GM18909 (cell line): ENCODE data around the gene EPHB2.

Experiments
- ATAC-seq: cut with Tn5 transposase; IDR thresholded peaks from one replicate; pipeline ENCODE4 v1.9.1; 2021; ENCODE audit warnings: mild to moderate bottlenecking; ENCODE audit not compliant: unreplicated experiment, poor library complexity

Gene EPHB2

GRCh38 chr1:22814176-22815042, 103.8 kb downstream of the EPHB2 start:
- no peak for ATAC-seq

- no peak for ATAC-seq
Measured at GRCh38 chr1:22815043-22815365, 104.4 kb downstream of the EPHB2 start.

- no peak for ATAC-seq
Measured at GRCh38 chr1:22815421-22816066, 104.9 kb downstream of the EPHB2 start.

GRCh38 chr1:22816067-22816775, 105.6 kb downstream of the EPHB2 start:
- no peak for ATAC-seq

GRCh38 chr1:22816803-22817202, 106.2 kb downstream of the EPHB2 start:
- no peak for ATAC-seq

GRCh38 chr1:22817462-22817861, 106.8 kb downstream of the EPHB2 start:
- no peak for ATAC-seq

- no peak for ATAC-seq
Measured at GRCh38 chr1:22818061-22818770, 107.6 kb downstream of the EPHB2 start.

- no peak for ATAC-seq
Measured at GRCh38 chr1:22819361-22819760, 108.7 kb downstream of the EPHB2 start.

GRCh38 chr1:22821027-22821426, 110.4 kb downstream of the EPHB2 start:
- no peak for ATAC-seq

GRCh38 chr1:22822371-22822770, 111.7 kb downstream of the EPHB2 start:
- no peak for ATAC-seq

GRCh38 chr1:22824466-22824865, 113.8 kb downstream of the EPHB2 start:
- no peak for ATAC-seq

GRCh38 chr1:22824975-22825374, 114.3 kb downstream of the EPHB2 start:
- ATAC-seq = no peak

GRCh38 chr1:22825486-22826189, 115.0 kb downstream of the EPHB2 start:
- no peak for ATAC-seq

- no peak for ATAC-seq
Measured at GRCh38 chr1:22826604-22827580, 116.3 kb downstream of the EPHB2 start.

- no peak for ATAC-seq
Measured at GRCh38 chr1:22827666-22828483, 117.2 kb downstream of the EPHB2 start.

GRCh38 chr1:22828484-22829308, 118.1 kb downstream of the EPHB2 start:
- no peak for ATAC-seq

- ATAC-seq = no peak
Measured at GRCh38 chr1:22829309-22829989, 118.8 kb downstream of the EPHB2 start.
